GM18498 (cell line): Measurements from ENCODE around the gene TAP2.

ENCODE experiments used
- ATAC-seq: cut with Tn5 transposase; IDR thresholded peaks from one replicate; pipeline ENCODE4 v1.9.1; 2021; ENCODE audit warnings: mild to moderate bottlenecking, moderate library complexity; ENCODE audit not compliant: unreplicated experiment

Gene TAP2

GRCh38 chr6:32794510-32794909 is 44.0 kb downstream of the TAP2 start:
- ATAC-seq: no peak

GRCh38 chr6:32792901-32793435 is 45.6 kb downstream of the TAP2 start:
- ATAC-seq: no peak

GRCh38 chr6:32790306-32790705 is 48.2 kb downstream of the TAP2 start:
- ATAC-seq: no peak
